SK-N-MC (cell line): ENCODE results near the gene CTNNB1.

Experiments used
- DNase-seq: peaks from one replicate; pipeline ENCODE4 v3.0.0-alpha.2; 2011; ENCODE audit warnings: low read depth, low spot score
- H3K27ac ChIP-seq: fragments of 200-600 bp; sonication (generic); 2 replicates; pipeline ENCODE4 v1.5.1; 2016; ENCODE audit warnings: mixed run types
- H3K36me3 ChIP-seq: fragments of 200-600 bp; sonication (generic); 2 replicates; pipeline ENCODE4 v1.6.1; 2017; ENCODE audit warnings: antibody characterized with exemption, low read length, mixed read lengths; ENCODE audit not compliant: insufficient read depth
- H3K4me3 ChIP-seq: fragments of 200-600 bp; sonication (generic); 2 replicates; pipeline ENCODE4 v1.5.1; 2016
- H3K9ac ChIP-seq: fragments of 200-600 bp; sonication (generic); 2 replicates; pipeline ENCODE4 v1.8.0; 2017; ENCODE audit warnings: mixed run types, mixed read lengths; ENCODE audit not compliant: insufficient read length
- H3K9me3 ChIP-seq: fragments of 200-600 bp; sonication (generic); 2 replicates; pipeline ENCODE4 v1.6.1; 2017; ENCODE audit warnings: low read depth, mild to moderate bottlenecking, antibody characterized with exemption, low read length, moderate library complexity, mixed read lengths
- EZH2 ChIP-seq: fragments of 200-600 bp; sonication (generic); IDR thresholded peaks from one replicate; pipeline ENCODE4 v1.6.1; 2017; ENCODE audit warnings: antibody characterized with exemption
- FOXP2 ChIP-seq: optimal IDR thresholded peaks from 2 replicates; pipeline ENCODE3; 2011; ENCODE audit warnings: mild to moderate bottlenecking, moderate library complexity; ENCODE audit not compliant: insufficient read depth; ENCODE audit errors: extremely low read length, control extremely low read depth
- POLR2AphosphoS5 ChIP-seq: IDR thresholded peaks from 2 replicates; pipeline ENCODE4 v1.6.1; 2012; ENCODE audit warnings: mild to moderate bottlenecking, low read depth, low read length, borderline replicate concordance

CTNNB1 gene

GRCh38 chr3:41167722-41168497 lies 31.4 kb upstream of the CTNNB1 start:
- Histone ChIP-seq H3K27ac (no peak overlapping the region), H3K9ac (no peak overlapping the region), H3K36me3 (no peaks in the 10 kb centered on the region), H3K4me3 (no peak overlapping the region), H3K9me3 (no peaks in the 10 kb centered on the region)
- TF ChIP-seq FOXP2, result no peak
- no peak for TF ChIP-seq EZH2
- TF ChIP-seq POLR2AphosphoS5, result no peak
- DNase-seq, result no peak

GRCh38 chr3:41169023-41169422 lies 30.3 kb upstream of the CTNNB1 start:
- no peak for DNase-seq
- Histone ChIP-seq H3K27ac (no peak overlapping the region), H3K36me3 (no peaks in the 10 kb centered on the region), H3K9ac (no peak overlapping the region), H3K4me3 (no peak overlapping the region), H3K9me3 (no peaks in the 10 kb centered on the region)
- TF ChIP-seq EZH2 (no peak), POLR2AphosphoS5 (no peak), FOXP2 (no peak)

GRCh38 chr3:41173926-41174885 lies 25.1 kb upstream of the CTNNB1 start:
- H3K27ac ChIP-seq, result no peak overlapping the region; the same call in 1 of the 2 replicates
- no peak overlapping the region for H3K9ac ChIP-seq
- no peaks in the 10 kb centered on the region for H3K9me3 ChIP-seq
- TF ChIP-seq EZH2, result no peak
- TF ChIP-seq FOXP2, result no peak
- TF ChIP-seq POLR2AphosphoS5, result no peak
- peak; percentile 14 for DNase-seq
- H3K4me3 ChIP-seq, result no peak overlapping the region
- no peaks in the 10 kb centered on the region for H3K36me3 ChIP-seq

GRCh38 chr3:41175365-41175764 lies 23.9 kb upstream of the CTNNB1 start:
- DNase-seq, result no peak
- Histone ChIP-seq H3K27ac (no peak overlapping the region), H3K36me3 (no peaks in the 10 kb centered on the region), H3K4me3 (no peak overlapping the region), H3K9ac (no peak overlapping the region), H3K9me3 (no peaks in the 10 kb centered on the region)
- TF ChIP-seq EZH2 (no peak), POLR2AphosphoS5 (no peak), FOXP2 (no peak)

GRCh38 chr3:41176596-41176995 lies 22.7 kb upstream of the CTNNB1 start:
- TF ChIP-seq POLR2AphosphoS5 (no peak), EZH2 (no peak), FOXP2 (no peak)
- no peak overlapping the region for H3K9ac ChIP-seq
- H3K4me3 ChIP-seq, result no peak overlapping the region
- H3K36me3 ChIP-seq, result no peaks in the 10 kb centered on the region
- H3K9me3 ChIP-seq, result no peaks in the 10 kb centered on the region
- no peak for DNase-seq
- H3K27ac ChIP-seq, result no peak overlapping the region

GRCh38 chr3:41178576-41178975 lies 20.7 kb upstream of the CTNNB1 start:
- TF ChIP-seq FOXP2 (no peak), EZH2 (no peak), POLR2AphosphoS5 (no peak)
- Histone ChIP-seq H3K36me3 (no peaks in the 10 kb centered on the region), H3K4me3 (no peak overlapping the region), H3K9ac (no peak overlapping the region), H3K27ac (no peak overlapping the region), H3K9me3 (no peaks in the 10 kb centered on the region)
- no peak for DNase-seq

- no peaks in the 10 kb centered on the region for H3K36me3 ChIP-seq
- no peak overlapping the region for H3K9ac ChIP-seq
- TF ChIP-seq POLR2AphosphoS5, result no peak
- no peak for TF ChIP-seq FOXP2
- no peak for TF ChIP-seq EZH2
- no peaks in the 10 kb centered on the region for H3K9me3 ChIP-seq
- H3K4me3 ChIP-seq, result no peak overlapping the region
- no peak overlapping the region for H3K27ac ChIP-seq
- no peak for DNase-seq
Observed at GRCh38 chr3:41180396-41180795, 18.9 kb upstream of the CTNNB1 start.

GRCh38 chr3:41182504-41183059 lies 16.7 kb upstream of the CTNNB1 start:
- Histone ChIP-seq H3K36me3 (no peaks in the 10 kb centered on the region), H3K9me3 (no peaks in the 10 kb centered on the region), H3K4me3 (no peak overlapping the region), H3K27ac (no peak overlapping the region), H3K9ac (no peak overlapping the region)
- no peak for TF ChIP-seq FOXP2
- DNase-seq, result no peak
